DMS 273 (cell line): ENCODE measurements around the gene FAM53A.
A peak's percentile ranks its signal among the peaks of the same experiment; 100 is the strongest.
"Not testable (repeated sequence)": the region's sequence is repeated elsewhere in the genome, so short reads cannot be mapped to it uniquely, and the experiment has no call there.

ENCODE experiments used
- DNase-seq: peaks from one replicate; lab custom pipeline; 2025; ENCODE audit not compliant: unreplicated experiment; lab: John Stamatoyannopoulos, UW

The FAM53A gene

DNA sequence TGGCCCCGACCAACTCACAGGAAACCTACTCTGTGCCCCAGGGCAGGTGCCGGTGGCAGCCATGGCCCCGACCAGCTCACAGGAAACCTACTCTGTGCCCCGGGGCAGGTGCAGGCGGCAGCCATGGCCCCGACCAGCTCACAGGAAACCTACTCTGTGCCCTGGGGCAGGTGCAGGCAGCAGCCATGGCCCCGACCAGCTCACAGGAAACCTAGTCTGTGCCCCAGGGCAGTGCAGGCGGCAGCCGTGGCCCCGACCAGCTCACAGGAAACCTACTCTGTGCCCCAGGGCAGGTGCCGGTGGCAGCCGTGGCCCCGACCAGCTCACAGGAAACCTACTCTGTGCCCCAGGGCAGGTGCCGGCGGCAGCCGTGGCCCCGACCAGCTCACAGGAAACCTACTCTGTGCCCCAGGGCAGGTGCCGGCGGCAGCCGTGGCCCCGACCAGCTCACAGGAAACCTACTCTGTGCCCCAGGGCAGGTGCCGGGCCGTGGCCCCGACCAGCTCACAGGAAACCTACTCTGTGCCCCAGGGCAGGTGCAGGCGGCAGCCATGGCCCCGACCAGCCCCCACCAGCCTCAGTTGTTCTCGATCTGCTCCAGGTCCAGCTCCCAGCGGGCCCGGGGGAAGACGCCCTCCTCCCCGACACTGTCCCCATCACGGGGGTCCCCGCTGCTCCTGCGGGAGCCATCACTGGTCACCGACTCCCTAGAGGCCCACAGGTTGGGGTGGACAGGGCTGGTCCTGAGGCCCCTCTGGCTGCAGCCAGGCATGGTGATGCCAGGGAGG, 43.2 kb downstream of the FAM53A start:
- not testable (repeated sequence) for DNase-seq

DNA sequence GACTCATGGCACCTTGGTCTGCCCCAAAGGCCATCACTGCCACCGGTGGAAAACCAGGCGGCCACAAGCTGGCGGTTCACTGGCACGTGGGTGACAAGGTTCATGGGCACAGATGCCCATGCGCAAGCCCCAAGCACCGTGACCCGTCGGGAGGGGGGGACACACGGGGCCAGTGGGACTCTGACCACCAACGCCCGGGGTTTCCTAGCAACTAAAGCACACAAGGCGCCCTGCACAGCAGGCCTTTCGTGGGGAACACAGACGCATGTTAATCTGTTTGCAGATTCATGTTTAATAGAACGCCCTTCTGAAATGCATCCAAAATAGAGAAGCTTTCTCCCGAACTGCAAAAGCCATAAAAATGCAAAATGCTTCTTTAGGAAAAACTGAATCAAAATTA, 43.9 kb downstream of the FAM53A start:
- no peak for DNase-seq

DNA sequence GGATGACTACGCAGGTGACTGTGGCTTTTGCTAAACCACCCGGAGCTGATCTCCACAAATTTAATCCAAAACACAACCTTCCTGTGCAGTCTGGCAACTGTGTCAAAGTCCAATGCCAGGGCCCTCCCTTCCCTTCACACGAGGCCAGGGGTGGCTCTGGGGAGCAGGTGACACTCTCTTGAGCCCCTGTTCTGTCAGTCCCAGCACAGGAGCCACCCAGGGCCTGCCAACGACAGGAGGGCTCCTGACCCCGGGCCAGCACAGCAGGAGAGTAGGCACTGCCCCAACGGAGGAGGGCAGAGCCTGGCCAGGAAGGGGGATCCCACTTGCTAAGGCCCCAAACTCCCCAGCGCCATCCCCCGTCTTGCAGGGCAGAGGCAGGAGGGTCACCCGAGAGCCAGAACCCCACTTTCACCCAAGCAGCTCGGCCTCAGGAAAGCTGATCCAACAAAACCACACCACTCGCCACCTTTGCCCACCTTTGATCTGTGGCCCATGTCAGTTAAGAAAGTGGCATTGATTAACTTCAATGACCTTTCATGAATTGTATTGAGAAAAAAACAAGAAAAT, 44.7 kb downstream of the FAM53A start:
- DNase-seq = no peak

DNA sequence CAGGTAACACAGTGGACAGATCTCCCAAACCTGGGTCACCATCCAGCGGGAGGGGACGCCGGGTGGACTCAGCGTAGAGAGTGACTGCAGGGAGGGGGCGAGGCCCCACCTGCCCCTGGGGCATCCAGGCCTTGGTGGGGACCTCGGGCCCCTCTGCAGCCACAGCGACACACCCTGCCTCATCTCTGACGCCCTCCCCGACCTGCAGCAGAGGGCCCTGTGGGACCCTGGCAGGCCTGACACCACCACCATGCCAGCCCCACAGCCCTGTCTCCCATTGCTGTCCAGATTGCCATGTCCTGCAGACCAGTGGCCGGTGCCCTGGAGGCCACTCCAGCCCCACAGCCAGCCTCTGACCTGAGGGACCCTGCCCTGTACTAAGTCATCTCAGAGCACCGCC, 45.2 kb downstream of the FAM53A start:
- no peak for DNase-seq

DNA sequence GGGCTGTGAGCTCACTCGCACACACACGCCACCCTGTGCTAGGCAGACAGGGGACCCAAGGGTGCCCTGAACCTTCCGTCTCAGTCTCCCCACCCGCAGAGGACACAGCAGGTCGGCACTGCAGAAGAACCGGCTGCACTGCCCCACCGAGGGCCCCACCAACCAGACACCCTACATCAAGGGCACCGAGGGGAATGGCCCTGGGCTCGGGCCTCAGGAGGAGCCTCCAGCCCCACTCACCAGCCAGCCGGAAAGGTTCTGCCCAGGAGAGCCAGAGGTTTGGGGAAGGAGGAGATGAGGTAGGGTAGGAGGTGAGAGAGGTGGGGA, 45.9 kb downstream of the FAM53A start:
- DNase-seq = no peak

DNA sequence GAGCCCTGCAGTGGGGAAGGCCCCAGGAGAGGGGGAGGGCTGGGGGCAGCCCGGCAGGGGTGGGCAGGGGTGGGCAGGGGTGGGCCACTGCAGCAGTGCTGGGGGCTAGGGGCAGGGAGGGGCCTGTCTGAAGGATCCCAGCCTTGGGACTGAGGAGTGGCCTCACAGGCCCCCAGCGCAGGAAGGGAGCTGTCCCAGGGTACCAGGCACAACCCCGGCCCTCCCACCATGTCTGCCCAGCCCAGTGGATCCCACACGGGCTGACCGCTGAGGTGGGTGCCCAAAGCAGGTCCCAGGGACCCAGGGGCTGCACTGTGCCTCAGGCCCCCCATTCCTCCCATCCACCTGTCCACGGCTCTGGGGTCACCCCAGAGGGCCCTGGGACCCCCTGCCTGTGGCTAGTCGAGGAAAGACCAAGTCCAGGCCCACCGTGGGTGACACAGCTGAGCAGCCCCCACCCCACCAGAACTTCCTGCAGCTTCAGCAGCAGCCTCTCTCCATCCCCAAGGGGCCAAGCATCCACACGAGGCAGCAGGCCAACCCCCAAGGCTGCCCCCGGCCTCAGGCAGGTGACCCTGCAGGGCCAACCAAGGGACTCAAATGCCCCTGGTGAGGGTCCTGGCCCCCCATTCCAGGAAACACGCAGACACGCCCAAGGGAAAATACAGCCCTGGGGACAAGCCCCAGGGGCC, 46.4 kb downstream of the FAM53A start:
- DNase-seq = no peak

DNA sequence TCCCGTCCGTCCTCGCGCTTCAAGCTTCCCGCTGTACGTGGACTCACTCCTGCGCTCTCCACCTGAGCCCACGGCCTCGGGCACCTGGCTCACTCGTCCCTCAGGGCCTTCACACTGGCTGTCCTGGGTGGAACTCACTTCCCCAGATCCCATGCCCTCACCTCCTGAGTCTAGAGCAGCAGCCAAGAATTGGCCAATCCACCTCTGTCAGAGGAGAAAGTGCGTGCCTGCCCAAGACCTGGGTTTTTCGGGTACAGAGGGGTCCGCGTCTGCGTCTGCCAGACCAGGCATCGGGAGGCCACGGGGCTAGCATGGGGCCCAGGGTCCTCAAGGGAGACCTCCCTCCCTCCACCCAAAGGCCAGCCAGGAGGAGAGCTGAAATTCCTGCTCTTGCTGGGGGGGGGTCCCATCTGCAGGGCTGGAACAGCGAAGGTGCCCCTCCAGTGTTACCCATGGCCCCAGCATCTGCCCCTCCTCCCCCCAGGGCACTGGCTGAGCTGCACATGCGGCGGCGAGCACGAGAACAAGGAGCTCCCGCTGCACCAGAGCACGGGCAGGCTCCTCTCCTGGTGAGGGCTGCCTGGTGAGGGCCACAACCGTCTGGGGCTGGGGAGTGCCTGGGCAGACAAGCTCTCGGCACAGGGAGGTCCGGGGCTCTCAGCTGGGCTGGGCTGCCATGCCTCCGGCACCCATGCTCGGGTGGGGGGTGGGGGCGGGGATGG, 47.5 kb downstream of the FAM53A start:
- DNase-seq = no peak

DNA sequence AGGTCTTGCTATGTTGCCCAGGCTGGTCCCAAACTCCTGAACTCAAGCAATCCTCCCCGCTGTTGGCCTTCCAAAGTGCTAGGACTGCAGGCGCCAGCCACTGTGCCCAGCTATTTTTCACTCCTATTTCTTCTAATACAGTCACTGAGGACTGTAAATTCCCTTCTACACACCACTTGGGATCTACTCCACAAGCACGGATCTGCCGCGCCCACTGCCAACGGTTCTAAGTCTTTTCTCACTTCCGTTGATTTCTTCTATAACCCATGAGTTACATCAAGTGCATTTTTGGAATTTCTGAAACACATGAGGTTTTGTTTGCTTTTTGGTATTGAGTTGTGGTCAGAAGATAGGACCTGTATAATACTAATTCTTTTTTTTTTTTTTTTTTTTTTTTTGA, 48.6 kb downstream of the FAM53A start:
- DNase-seq = no peak

DNA sequence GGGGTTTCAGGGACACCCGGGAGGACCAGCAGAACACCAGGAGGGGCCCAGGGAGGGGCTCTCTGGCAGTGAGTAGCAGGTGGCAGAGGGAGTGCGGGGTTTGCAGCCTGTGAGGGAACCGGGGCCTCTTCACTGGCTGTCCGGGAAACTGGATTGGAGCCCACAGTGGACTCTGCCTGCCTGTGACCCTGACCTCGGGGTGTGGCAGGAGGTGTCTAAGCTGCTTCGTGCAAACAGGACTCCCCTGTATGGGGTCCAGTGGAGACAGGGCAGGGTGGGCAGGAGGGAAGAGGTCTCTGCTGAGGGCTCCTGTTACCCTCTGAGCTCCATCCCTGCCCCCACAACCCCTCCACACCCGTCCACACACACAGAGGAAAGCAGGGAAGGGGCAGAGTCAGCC, 50.1 kb downstream of the FAM53A start:
- DNase-seq = no peak

DNA sequence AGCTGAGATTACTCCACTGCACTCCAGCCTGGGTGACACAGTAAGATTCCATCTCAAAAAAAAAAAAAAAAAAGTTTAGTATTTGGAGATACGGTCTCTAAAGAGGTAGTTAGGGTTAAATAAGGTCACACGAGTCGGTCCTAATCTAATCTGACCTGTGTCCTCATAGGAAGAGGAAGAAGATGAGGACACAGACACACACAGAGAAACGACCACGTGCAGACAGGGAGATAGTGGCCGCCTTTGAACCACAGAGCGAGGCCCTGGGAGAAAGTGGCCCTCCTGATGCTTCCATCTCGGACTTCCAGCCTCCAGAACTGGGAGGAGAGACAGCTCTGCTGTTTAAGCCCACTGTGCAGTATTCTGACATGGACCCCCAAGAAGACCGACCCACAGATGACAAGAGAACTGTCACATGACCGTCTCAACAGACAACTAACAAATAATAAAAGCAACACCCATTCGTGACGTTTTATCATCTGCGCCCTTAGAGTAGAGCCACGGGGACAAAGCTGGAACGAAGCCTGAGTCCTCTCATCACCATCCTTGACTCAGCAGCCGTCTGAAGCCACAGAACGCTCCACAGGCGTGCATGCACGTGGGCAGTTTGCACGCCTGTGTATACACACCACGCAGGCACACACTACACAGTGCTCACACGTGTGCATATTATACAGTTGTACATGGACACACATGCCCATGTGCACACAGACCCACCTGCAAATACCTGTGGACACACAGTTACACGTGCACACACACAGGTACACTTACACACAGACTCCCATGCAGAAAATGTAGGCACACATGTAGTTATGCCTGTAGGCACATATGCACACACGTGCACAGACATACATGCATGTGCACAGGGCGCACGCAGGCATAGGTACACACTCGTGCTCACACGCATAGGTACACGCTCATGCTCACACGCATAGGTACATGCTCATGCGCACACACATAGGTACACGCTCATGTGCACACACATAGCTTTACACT, 51.7 kb downstream of the FAM53A start:
- DNase-seq = no peak

DNA sequence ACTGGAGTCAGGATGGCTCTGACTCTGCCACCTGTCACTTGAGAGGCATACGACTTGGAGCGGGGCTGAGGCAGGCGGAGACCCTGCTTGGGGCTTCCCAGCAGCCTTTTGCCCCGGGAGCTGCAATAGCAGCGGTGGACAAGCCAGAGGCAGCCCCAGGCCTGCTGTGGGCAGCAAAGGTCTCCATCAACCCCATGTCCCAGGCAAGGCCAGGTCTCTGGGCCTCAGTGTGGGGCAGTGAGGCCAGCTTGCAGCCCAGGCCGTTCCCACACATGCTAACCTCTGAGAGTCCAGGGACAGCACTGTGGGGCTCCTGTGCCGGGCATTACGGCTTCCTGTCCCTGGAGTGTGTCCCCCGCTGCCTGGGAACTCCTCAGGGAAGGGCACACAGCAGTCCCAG, 53.0 kb downstream of the FAM53A start:
- no peak for DNase-seq

DNA sequence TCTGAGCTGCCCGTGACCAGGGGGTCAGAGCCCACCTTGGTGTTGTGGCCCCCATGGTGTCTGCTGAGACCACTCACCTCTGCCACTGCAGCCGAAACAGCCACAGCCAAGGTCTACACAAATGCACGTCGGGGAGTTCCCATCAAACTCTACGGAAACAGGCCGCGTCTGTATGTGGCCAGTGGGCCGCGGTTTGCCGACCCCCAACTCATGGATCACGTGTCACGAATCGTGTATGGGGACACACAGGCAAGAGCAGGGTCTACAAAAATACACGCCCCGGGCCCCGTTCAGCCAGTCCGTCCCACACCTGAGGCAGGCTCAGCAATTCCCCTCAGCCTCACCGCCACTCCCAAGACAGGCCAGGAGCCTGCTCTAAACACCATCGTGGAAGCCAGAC, 53.8 kb downstream of the FAM53A start:
- DNase-seq = no peak

DNA sequence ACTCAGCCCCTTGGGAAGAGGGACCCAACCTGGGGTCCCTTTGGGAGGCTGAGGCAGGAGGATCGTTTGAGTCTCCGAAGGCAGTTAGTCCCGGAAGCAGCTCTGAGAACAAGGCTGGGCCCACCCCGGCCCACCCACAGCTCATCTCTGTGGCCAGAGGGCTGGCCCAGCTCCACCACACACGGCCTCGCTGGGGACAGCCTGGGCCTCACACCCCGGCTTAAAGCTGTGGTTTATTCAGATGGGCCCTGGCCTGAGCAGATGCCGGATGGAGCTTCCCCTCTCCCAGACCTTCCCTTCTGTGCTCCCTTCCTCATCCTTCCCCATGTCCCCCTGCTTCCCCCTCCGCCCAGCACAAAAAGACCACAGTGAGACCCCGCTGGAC, 54.4 kb downstream of the FAM53A start:
- DNase-seq = no peak

DNA sequence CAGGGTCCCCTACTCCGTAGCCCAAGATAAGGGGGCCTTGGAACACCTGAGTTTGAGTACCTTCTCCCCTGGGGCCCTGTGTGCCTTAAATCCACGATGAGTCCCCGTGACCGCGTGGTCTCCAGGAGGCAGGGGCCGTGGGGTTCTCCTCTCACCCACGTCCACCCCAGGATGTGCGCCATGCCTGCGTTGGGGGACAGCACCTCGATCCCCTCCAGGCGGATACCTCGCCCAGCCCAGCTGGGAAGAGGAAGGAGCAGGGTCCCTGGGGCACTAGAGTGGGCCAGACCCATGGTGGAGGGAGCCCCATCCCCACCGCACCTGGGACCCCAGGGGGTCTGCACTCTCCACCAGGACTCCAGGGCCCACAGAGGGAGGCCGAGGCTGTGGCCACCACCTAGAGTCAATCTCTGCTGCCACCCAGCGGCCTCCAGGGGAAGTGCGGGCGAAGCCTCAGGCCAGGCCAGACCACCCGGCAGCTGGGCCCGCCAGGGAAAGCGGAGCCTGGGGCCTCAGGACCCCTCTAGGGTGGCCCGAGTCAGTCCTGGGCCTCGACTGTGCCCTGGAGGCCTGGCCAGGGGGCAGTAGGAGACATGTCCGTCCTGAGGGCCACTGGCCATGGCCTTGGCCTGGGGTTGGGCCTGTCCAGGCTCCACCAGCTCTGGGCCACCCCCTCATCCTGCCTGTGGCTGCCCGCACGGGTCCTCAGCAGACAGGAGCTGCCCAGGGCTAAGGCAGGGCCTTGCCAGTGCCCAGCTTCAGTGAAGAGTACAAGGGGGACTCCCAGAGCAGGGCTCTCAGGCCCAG, 55.0 kb downstream of the FAM53A start:
- DNase-seq = peak; percentile 73

DNA sequence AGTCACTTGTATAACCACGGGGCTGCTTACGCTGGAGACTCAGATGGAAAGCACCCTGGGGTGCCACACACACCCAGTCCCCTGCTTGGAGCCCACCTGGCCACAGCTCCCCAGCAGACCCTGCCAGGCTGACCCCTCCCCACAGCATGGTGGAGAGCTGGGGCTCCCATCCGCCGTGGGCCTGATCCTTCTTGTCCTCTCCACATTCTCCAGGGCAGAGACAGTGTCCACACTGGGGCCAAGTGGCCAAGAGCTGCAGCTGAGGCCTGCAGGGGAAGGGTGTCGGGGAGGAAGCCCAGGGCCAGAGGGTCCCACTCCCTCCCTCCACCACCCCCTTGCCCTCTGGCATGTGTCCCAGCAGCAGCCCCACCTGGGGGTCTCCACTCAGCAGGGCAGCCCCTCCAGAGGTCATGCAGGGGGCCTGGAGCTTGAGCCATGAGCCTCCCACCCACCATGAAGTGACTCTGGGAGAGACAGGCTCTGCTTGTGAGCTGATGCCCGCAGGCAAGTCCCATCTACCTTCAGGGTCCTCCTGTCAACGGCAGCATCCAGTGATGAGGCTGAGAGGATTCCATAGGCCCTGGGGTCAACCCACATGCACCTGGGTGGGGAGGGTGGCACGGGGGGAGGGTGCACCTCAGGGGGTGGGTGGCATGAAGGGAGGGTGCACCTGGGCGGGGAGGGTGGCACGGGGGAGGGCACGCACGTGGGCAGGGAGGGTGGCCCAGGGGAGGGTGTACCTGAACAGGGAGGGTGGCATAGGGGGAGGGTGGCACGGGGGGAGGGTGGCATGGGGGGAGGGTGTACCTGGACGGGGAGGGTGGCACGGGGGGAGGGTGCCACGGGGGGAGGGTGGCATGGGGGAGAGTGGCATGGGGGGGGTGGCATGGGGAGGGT, 56.4 kb downstream of the FAM53A start:
- DNase-seq = no peak

DNA sequence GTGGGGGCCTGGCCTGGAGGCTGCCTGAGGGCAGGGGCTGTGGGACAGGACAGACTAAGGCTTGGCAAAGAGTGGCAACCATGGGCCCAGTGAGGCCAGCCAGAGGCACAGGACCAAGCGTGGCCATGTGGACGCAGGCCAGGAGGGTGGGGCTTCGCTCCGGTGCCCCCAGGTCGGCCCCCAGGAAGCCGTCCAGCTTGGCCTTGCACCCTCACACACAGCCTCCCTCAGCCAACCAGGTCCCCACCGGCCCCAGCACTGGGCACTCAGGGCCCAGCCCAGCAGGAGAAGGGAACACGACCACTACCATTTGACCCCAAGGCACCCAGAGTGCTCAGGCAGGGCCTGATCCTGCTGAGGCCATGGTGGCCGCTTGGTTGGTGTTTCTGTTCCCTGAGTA, 57.2 kb downstream of the FAM53A start:
- DNase-seq = no peak

DNA sequence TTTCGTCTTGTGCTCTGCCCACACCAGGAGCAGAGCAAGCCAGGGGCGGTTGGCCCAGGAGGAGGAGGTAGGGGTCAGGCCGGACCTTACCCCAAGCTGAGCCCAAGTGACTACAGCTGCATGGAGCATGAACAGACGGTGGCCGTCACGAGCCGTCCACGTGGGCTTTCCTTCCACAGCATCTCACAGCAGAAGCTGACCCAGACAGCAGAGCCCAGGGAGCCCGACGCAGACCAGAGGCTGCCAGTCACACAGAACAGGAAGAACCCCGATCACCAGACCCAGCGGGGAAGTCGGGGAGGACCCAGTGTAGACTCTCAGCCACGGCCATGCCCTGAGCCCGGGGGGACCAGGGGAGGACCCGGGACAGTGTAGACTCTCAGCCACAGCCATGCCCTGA, 58.0 kb downstream of the FAM53A start:
- no peak for DNase-seq

DNA sequence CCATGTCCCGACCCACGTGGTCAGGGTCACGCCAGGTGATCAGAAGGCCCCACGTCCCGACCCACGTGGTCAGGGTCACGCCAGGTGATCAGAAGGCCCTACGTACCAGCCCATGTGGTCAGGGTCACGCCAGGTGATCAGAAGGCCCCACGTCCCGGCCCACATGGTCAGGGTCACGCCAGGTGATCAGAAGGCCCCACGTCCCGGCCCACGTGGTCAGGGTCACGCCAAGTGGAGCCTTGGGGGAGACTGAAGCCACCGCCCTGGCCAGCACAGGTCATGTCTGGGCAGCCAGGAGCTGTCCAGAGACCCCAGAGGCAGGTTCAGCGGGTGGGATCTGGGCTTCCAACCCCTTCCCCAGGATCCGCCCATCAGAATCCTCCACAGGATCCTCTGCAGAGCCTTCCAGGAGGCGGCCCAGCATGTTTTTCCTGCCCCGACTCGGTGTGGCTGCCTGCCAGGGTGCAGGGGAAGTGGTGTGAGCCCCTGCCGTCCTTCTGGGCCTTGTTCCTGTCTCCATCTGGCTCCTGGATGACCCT, 58.4 kb downstream of the FAM53A start:
- no peak for DNase-seq

DNA sequence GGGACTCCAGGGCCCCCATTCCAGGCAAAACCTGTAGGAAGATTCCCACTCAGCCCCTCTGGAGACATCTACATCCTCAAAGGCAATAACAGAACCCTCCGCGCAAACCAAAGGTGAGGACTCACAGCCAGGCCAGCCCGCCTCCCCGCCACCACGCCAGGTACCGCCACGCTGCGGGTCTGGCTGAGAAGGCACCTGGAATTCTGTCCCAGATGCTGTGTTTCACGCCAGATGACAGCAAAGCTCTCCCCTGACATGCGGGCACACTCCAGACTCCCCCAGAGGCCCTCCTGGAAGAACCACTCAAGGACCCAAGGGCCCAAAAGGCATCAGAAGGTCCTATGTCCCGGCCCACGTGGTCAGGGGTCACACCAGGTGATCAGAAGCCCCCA, 59.6 kb downstream of the FAM53A start:
- no peak for DNase-seq
